Activated gamma-delta T cell treated with Interleukin-2 at 50 U/mL for 16 hours (primary cell): Measurements from ENCODE around the gene IST1.
"Not testable (repeated sequence)": the region's sequence is repeated elsewhere in the genome, so short reads cannot be mapped to it uniquely, and the experiment has no call there.

Experiments used
- DNase-seq: peaks from one replicate; pipeline ENCODE4 v3.0.0-alpha.2; 2020

The IST1 gene

DNA sequence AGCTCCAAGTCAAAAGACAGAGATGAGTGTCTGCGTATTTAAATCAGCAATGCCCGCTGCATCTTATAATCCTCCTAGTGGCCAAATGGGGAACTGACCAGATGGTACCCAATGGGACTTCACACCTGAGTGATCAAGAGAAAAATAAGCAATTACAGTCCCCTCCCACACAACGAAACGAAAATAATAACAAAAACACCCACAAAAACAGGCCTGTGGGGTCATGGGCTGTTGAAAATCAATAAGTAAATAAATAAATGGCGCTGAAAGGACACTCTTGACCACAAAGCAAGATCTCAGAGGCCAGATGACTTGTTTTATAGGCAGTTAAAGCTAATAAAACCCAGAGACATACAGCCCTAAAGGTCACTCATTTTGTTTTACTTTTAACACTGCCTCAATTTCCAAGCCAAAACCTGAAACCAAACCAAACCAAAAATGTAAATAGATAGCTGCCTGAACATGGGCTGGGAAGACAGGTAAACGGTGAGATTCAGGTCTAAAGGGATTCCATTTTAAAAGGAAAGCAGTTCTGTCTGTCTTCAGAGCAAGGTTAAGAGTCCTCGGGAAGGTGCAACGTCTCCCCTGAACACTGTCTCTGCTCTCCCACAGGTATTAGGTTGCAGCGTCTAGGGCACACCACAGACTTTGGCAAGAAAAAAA, 12.7 kb upstream of the IST1 start:
- peak; percentile 80 for DNase-seq

DNA sequence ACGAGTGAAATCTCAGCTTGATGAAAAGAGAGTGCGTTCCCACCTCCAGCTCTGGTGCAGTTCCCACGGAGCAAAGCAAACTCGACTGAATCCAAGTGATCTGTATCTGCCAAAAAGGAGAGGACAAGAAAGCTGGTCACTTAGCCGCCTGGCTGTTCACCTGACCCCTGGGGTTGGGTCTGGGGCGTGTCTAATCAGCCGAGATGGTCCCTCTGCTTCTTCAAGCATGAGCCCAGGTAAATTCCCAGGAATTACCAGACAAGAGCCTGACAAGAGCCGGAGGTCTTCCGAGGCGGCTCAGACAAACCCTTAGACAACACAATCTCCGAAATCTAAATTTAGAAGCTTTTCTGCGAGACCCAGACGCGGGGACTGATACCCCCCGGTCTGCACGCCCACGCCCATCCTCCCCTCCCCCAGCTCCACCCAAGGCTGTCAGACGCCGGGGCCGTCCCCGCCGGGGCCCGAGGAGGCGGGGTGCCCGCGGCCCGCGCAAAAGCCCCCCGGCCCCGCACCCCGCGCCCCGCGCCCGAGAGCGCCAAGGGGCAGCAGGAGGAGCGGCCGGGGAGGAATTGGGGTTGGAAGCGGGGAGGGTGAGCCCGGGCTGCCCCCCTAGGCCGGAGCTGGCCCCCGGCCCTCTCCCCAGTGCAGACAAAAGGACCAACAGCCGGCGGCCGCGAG, 12.0 kb upstream of the IST1 start:
- peak; percentile 42 for DNase-seq

DNA sequence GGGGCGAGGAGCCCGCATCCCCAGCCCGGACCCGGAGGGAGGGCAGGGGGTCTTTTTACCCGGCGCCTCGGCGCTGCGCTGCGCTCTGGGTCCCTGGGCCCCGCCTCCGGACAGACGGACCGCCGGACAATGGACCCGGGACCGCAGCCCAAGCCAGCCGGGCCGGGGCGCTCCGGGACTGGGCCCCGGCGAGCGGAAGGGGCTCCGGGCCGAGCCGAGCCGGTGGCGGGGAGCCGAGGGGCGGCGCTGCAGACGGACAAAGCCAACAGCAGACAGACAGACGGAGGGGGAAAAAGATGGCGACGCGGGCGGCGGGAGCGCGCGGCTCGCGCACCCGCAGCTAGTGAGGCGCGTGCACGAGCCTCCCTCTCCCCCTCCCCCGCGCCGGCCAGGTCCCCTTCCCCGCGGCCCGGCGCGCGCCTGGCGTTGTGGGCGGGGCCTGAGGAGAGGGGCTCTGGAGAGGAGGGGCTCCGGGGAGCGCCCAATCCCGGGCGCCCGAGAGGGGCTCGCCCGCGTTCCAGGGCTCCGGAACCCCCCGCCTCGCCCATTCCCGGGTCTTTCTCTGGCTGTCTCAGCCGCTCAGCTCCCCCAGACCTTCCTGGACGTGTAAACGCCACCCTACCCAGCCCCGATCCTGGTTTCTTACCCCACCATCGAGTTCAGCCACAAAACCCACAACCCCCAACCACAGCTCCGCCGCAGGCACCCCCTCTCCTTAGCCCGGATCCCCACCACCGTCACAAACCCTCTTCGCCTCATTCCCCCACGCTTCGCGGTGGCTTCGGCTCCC, 11.3 kb upstream of the IST1 start, which contains the start of gene ZNF821:
TSS of gene ZNF821 (minus strand) at position 334 of the 790 bp plus-strand sequence. CDS start 4,236 bp downstream, outside the sequence.
- peak; percentile 67 for DNase-seq

DNA sequence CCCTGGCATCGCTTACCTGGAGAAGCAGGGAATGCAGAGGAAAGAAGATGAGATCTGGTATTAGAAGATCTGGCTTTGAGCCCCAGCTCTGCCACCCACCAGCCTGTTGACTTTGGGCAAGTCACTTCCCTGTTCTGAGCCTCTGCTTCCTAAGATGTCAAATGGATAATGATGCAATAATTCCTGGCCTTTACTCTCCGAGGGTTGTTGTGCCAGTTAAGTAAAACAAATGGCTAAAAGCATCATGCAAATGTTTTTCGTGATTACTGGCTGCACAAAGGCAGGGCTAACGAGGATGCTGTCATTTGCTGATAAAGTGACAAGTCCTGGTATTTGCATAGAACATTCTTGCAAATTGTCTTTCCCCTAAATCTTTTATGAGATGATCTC, 10.1 kb upstream of the IST1 start:
- no peak for DNase-seq

DNA sequence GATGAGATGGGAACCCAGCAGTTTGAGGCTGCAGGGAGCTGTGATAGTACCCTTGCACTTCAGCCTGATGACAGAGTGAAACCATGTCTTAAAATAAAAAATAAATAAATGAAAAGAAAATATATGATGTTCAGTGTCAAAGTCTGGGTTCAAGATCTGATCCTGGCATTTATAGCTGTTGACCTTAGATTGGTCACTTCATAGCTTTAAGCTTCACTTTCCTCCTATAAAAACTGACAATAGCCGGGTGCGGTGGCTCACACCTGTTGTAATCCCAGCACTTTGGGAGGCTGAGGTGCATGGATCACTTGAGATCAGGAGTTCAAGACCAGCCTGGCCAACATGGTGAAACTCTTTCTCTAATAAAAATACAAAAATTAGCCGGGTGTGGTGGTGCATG, 6.2 kb upstream of the IST1 start:
- DNase-seq: no peak

DNA sequence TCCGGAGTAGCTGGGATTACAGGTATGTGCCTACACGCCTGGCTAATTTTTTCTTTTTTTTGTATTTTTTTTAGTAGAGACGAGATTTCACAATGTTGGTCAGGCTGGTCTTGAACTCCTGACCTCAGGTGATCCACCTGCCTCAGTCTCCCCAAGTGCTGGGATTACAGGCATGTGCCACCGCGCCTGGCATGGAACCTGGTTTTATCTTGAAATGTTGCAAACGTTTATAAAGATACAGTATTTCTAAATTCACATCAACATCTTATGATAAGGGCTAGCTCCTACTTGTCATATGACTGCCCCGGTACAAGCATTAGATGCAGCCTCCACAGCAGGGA, 1.5 kb upstream of the IST1 start:
- no peak for DNase-seq

DNA sequence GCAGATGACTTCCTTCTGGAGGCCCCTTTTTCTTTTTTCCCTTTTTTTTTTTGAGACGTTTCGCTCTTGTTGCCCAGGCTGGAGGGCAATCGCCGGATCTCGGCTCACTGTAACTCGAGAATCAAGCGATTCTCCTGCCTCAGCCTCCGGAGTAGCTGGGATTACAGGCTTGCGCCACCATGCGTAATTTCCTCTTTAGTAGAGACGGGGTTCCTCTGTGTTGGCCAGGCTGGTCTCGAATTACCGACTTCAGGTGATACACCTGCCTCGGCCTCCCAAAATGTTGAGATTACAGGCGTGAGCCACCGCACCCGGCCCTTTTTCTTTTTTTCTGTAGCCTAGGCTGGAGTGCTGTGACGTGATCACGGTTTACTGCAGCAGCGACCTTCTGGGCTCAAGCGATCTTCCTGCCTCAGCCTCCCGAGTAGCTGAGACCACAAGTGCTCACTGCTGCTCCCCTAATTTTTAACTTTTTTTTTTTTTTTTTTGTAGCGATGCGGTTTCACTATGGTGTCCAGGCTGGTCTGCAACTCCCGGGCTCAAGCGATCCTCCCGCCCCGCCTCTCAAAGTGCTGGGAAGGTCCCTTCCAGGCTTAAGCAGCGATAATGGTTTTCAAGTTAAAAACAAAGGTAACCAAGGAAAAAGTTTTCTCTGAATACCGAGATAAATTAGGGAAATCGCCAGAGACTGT, 956 bp upstream of the IST1 start:
- DNase-seq: peak; percentile 25

DNA sequence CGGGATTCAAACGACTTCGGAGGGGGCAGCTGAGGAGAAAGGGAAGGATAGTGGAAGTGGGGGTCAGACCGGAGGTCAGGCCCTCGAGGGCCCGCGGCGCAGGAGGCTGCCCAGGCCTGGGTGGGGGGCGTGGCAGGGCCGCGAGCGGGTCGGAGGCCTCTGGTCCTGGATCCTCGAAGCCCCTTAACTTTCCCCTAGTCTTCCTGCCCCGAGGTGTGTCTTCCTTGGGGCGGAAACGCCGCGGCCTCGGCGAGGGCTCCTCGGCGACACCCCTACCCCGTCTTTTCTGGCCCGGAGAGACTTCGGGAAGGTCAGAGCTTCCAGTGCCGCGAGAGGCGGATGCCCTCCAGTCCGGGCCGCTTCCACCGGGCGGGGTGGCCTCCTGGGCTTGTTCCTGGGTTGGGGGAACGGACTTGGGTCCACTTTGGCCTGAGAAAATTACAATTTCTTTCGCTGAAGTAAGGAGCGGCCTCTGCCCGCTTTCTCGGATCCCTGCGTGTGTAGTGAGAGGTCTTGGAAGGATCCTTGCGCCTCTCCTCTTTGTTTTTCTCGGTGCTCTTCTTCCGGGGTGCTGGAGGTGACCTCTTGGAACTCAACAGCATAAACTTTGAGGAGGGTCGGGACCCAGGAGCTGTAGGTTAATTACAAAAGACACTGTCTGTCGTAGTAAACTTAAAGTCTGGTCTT, 491 bp downstream of the IST1 start:
- peak; percentile 31 for DNase-seq

DNA sequence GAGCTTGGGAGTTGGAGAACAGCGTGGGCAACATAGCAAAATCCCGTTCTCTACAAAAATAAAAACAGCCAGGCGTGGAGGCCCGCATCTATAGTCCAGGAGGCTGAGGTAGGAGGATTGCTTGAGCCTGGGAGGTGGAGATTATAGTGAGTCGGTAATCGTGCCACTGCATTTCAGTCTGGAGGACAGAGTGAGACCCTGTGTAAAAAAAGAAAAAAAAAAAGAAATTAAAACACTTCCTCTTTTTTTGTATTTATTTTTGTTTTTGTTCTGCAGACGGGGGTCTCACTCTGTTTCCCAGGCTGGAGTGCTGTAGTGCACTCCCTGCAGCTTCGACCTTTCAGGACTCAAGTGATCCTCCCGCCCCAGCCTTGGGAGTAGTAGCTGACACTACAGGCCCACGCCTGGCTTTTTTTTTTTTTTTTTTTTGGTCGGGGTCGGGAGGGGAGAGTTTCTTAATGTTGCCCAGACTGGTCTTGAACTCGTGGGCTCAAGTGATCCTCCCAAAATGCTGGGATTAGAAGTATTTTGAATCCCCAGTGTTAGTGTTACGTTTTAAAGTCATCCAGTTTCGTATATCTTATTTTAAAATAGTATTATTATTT, 1.5 kb downstream of the IST1 start:
- DNase-seq: no peak

DNA sequence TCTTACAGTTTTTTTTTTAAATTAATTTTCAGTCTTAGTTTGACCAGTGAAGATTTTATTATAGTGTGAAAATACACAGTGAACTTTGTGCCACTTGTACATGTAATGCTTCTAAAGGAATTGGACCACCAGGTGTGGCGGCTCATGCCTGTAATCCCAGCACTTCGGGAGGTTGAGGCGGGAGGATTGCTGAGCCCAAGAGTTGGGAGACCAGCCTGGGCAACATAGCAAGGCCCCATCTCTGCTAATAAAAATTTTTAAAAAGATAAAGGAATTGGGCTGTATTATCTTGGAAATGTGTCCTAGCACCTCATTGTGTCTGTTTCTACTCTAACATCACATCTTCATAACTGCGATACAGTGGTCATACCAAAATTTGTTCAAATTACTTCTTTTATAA, 3.8 kb downstream of the IST1 start:
- DNase-seq: no peak

DNA sequence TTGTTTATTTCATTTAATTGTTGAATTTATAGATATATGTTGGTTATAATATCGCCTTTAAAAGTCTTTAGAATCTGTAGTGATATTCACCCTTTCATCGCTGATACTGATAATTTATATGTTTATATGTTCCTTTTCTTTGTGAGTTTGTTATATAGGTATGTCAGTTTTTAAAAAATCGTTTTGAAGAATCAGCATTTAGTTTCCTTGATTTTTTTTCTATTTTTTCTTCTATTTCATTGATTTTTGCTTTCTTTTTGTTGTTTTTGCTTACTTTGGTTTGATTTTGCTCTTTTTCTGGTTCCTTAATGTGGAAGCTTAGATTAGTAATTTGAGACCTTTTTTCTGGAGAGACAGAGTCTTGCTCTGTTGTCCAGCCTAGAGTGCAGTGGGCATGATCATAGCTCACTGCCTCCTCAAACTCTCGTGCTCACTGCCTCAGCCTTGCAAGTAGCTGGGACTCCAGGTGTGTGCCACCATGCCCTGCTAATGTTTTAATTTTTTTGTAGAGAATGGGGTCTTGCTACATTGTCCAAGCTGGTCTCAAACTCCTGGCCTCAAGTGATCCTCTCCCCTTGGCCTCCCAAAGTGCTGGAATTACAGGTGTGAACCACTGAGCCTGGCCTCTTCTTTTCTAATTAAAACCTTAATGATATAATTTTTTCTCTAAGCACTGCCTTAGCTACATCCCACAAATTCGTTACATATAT, 7.5 kb downstream of the IST1 start:
- no peak for DNase-seq

DNA sequence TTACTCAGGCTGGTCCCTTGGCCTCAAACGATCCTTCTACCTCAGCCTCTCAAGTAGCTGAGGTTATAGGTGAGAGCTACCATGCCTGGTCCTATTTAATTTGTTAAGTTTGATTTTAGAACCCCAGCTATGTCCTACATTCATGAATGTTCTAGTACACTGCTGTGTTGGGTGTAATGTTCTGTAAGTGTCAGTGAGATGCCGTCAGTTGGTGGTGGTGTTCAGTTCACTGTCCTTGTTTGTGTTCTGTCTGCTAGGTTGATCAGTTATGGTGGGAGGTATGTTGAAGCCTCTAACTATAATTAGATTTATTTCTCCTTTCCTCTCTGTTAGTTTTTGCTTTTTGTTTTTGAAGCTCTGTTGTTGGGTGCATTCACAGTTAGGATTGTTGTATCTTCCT, 8.3 kb downstream of the IST1 start:
- DNase-seq: no peak

DNA sequence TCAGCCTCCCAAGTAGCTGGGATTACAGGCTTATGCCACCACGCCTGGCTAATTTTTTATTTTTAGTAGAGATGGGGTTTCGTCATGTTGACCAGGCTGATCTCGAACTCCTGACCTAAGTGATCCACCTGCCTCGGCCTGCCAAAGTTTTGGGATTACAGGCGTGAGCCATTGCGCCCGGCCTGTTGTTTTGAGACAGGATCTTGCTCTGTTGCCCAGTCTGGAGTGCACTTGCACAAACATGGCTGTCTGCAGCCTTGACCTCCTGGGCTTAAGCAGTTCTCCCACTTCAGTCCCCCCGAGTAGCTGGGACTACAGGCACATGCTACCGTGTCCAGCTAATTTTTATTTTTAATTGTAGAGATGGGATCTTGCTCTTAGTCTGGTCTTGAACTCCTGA, 8.9 kb downstream of the IST1 start:
- DNase-seq: no peak

DNA sequence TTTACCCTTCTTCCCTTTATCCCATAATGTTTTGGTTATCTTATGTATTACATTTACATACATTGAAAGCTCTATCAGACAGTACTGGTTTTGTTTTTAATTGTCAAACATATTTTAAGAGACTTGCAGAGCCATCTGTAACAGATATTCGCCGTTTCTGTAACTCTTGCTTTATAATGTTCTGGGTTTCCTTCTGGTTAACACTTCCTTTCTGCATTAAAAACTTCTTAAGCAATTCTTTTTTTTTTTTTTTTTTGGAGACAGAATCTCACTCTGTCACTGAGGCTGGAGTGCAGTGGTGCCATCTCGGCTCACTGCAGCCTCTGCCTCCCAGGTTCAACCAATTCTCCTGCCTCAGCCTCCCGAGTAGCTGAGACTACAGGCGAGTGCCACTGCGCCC, 10.4 kb downstream of the IST1 start:
- DNase-seq: not testable (repeated sequence)

DNA sequence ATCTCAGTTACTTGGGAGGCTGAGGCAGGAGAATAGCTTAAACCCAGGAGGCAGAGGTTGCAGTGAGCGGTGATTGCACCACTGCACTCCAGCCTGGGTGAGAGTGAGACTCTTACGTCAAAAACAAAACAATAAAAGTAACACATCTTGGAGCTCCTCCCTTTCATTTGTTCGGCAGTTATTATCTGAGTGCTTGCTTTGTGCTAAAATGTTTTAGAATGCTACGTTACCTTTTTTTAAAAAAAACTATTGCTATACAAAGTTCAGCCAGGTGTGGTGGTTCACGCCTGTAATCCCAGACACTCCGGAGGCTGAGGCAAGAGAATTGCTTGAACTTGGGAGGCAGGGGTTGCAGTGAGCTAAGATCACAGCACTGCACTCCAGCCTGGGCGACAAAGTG, 15.8 kb downstream of the IST1 start:
- DNase-seq: no peak

DNA sequence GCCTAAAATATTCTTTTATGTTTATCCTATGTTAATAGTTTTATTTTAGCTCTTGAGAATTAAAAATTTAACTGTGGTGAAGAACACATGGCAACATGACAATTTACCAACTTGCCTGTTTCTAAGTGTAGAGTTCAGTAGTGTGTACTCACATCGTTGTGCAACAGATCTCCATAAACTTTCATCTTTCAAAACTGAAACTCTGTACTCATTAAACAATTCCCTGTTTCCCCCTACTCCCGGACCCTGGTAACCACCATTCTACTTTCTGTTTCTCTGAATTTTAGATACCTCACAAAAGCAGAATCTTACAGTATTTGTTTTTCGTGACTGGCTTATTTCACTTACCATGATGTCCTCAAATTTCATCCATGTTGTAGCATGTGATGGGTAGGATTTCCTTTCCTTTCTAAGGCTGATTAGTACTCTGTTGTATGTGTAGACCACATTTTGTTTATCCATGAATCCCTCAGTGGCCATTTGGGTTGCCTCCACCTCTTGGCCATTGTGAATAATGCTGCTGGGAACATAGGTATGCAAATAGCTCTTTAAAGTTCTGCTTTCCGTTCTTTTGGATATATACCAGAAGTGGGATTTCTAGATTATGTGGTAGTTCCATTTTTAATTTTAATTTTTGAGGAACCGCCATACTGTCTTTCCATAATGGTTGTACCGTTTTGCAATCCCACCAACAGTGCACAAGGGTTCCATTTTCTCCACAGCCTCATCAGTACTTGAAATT, 17.4 kb downstream of the IST1 start:
- no peak for DNase-seq

DNA sequence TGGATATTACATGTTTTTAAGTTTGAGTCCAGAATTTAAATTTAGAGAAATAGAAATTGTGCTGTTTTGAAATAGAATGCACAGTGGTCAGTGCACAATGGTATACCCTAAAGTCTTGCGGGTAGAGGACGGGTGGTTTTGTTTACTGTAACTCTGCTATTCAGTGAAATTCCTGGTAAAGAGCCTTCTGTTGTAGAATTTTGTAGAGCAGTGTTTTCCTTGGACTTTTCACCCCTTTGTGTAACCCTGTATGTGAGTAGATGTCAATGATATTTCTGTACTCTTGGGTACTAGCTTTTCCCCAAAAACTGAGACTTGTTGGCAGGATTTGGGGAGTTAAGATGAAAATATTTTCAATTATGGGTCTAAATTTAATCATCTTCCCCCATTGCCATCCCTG, 19.5 kb downstream of the IST1 start:
- DNase-seq: no peak

DNA sequence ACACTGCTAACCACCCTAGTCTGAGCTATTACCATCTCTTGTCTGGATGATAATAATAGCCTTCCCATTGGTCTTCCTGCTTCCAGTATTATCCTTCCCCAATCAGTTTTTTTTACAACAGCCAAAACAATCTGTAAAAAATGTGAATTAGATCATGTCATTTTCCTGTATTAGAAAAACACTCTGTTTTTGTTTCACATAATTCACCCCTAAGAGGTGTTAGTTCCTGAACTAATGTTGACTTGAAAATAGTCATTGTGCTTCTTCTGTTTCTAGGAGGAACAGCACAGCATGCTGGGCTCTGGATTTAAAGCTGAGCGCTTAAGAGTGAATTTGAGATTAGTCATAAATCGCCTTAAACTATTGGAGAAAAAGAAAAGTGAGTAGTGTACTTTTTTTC, 20.0 kb downstream of the IST1 start:
- DNase-seq: no peak

DNA sequence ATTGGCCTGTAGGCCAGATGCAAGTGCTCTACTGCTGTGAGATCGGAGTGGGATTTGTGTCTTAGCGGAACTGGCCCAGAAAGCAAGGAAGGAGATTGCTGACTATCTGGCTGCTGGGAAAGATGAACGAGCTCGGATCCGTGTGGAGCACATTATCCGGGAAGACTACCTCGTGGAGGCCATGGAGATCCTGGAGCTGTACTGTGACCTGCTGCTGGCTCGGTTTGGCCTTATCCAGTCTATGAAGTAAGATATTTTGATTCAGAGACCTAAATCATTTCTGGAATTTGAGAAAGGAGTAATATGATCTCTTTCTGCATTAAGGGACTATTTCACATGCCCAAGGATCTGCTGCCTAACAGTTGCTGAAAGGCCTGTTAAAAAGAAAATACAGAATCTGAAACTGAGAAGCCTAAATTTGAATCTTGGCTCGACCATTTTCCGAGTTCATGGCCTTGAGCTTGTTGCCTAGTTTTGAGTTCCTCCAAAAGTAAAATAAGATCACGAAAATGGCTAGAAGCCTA, 21.1 kb downstream of the IST1 start:
- DNase-seq: no peak

DNA sequence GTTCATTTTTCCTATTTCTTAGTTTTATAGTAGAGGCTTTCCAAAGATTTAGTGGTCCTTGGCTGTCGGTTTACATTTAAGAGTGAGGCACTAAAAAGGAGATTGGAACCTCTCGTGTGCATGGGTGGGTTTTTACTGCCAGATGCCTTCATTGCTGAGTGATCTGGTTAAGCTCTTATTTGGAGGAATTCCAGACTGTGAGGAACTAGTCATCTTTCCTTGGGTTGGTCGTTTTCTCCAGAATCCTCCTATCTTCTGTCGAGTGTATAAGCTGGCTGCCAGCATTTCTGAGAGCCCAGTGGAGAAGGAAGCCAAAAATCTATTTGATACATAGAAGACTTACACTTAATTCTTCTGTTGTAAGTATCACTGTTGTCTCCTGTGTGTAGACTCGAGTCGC, 22.6 kb downstream of the IST1 start:
- DNase-seq: no peak

DNA sequence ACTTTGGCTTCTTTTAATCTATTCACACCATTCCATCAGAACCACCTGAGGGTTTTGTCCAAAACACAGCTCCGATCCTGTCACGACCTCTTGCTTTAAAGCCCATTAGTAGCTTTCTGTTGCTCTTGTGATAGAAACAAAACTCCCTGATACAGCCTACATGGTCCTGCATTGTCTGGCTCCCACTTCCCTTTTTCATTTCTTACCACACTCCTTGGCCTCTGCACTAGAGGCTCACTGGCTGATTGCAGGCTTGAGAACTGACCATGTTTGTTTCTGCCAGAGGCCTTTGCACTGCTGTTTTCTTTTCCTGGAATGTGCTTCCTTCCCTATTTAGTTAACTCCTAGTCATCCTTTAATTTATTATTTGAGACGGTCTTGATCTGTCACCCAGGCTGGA, 23.7 kb downstream of the IST1 start:
- DNase-seq: no peak
